Gastroesophageal sphincter (tissue), 4 donors: Measurements from ENCODE around the gene RBBP8NL. TPM values are rescaled to one million over a fixed set of nuclear protein-coding genes. Genes with fewer than 3 reads are reported as not detected.

Experiments
- ATAC-seq: fragments of 150-250 bp; one replicate; pipeline ENCODE4 v1.9.1; 2016; ENCODE audit warnings: mild to moderate bottlenecking, moderate library complexity
- H3K27ac ChIP-seq, 4 donors: fragments of 200-600 bp; sonication (generic) in 3 of 4; 1 replicate in 3 of 4; 2 replicates in 1 of 4; pipeline ENCODE4 v1.5.1; 2016 to 2019
- H3K27me3 ChIP-seq: fragments of 200-600 bp; sonication (generic); one replicate; pipeline ENCODE4 v1.5.1; 2019
- H3K36me3 ChIP-seq, 2 donors: fragments of 200-600 bp; sonication (generic); one replicate each; pipeline ENCODE4 v1.5.1; 2019; ENCODE audit warnings: control low read depth in 1 of 2
- H3K4me1 ChIP-seq, 3 donors: fragments of 200-600 bp; sonication (generic); 1 replicate in 2 of 3; 2 replicates in 1 of 3; pipeline ENCODE4 v1.5.1; 2016 to 2019; ENCODE audit warnings: control low read depth in 2 of 3
- H3K4me3 ChIP-seq, 2 donors: fragments of 200-600 bp; sonication (generic); one replicate each; pipeline ENCODE4 v1.5.1; 2019; ENCODE audit warnings: mild to moderate bottlenecking in 1 of 2, moderate library complexity in 1 of 2
- H3K9me3 ChIP-seq, 3 donors: fragments of 200-600 bp; sonication (generic); one replicate each; pipeline ENCODE4 v1.5.1; 2017 to 2019; ENCODE audit warnings: control low read depth in 2 of 3
- CTCF ChIP-seq, 4 experiments: fragments of 200-600 bp in 2 of 4; fragments of 450-650 bp in 2 of 4; sonication (generic) in 1 of 4; IDR thresholded peaks; one replicate each; pipeline ENCODE4 v1.5.1; 2017 to 2019; ENCODE audit warnings: antibody characterized with exemption in 4 of 4, mild to moderate bottlenecking in 2 of 4, moderate library complexity in 2 of 4
- EP300 ChIP-seq: sonication (generic); formaldehyde crosslinking; IDR thresholded peaks from one replicate; pipeline ENCODE4 v1.6.1; 2017; ENCODE audit warnings: antibody characterized with exemption, mild to moderate bottlenecking
- POLR2A ChIP-seq, 2 donors: fragments of 450-650 bp; IDR thresholded peaks; one replicate each; pipeline ENCODE4 v1.6.1; 2017; ENCODE audit warnings: antibody characterized with exemption in 2 of 2, mild to moderate bottlenecking in 2 of 2, moderate library complexity in 1 of 2
- POLR2AphosphoS5 ChIP-seq: sonication (generic); formaldehyde crosslinking; IDR thresholded peaks from one replicate; pipeline ENCODE4 v1.6.1; 2017; ENCODE audit warnings: antibody characterized with exemption
- WGBS, 2 donors: methylation state at CpG; one replicate each; pipeline ENCODE4 v1.1.5; 2018; ENCODE audit warnings: low coverage in 1 of 2; 5-methylcytosine and 5-hydroxymethylcytosine counted together
- total RNA-seq, 4 donors: library from RNA; depleted of rRNA; stranded (reverse); fragments of >200 nt; gene quantifications; one replicate each; pipeline ENCODE4 v1.1.0, GENCODE V29; 2016

The RBBP8NL gene
- total RNA-seq, 4 donors from 2014 or later, result 0.20 TPM; not detected in 3

GRCh38 chr20:62470459-62470858 is 43.1 kb upstream of the RBBP8NL start:
- TF ChIP-seq POLR2A (IDR thresholded peaks at IDR 0.05), result no peak
- no peak for TF ChIP-seq EP300
- no peak for TF ChIP-seq CTCF (IDR thresholded peaks at IDR 0.05)
- TF ChIP-seq POLR2AphosphoS5, result no peak
- 40 to 83% methylated on average over 1 to 5 of the region's 12 CpGs for WGBS, 2 donors
- no peak for ATAC-seq
- H3K4me1 ChIP-seq, result peaks cover 0 to 14% (median 3%) of the 10 kb centered on the region in 3 donors
- no peak overlapping the region for H3K27ac ChIP-seq
- H3K36me3 ChIP-seq, result no peaks in the 10 kb centered on the region
- no peaks in the 10 kb centered on the region for H3K9me3 ChIP-seq
- H3K27me3 ChIP-seq, result peaks cover 94% of the 10 kb centered on the region
- no peak overlapping the region for H3K4me3 ChIP-seq

DNA sequence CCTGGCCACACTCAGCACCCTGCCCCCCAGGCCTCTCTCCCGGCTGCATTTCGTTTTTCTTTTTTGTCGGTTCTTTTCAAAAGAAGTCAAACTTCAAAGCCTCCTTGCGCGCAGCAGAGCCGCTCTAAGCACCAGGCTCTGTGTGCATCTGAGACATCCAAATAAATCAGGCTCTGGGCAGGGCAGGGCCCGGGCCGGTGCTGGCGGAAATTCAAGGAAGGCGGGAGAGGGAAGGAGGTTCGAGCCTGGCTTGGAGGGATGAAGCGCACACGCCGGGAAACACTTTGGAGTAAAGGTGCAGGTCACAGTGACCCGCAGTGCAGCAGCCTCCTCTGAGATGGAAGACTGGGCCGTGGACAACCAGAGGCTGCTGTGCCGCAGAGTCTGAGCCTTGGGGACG is 42.7 kb upstream of the RBBP8NL start:
- H3K4me1 ChIP-seq, result peaks cover 0 to 9% (median 0%) of the 10 kb centered on the region in 3 donors
- H3K27me3 ChIP-seq, result peaks cover 90% of the 10 kb centered on the region
- no peak for TF ChIP-seq CTCF (IDR thresholded peaks at IDR 0.05)
- no peak for TF ChIP-seq POLR2AphosphoS5
- no peak for TF ChIP-seq EP300
- no peak for TF ChIP-seq POLR2A (IDR thresholded peaks at IDR 0.05)
- H3K36me3 ChIP-seq, result no peaks in the 10 kb centered on the region
- H3K9me3 ChIP-seq, result no peaks in the 10 kb centered on the region
- 53% methylated on average over 9 of the region's 18 CpGs; no CpG with 5 or more reads in 1 of the 2 donors for WGBS, 2 donors
- no peak overlapping the region for H3K4me3 ChIP-seq
- no peak for ATAC-seq
- H3K27ac ChIP-seq, result no peak overlapping the region

DNA sequence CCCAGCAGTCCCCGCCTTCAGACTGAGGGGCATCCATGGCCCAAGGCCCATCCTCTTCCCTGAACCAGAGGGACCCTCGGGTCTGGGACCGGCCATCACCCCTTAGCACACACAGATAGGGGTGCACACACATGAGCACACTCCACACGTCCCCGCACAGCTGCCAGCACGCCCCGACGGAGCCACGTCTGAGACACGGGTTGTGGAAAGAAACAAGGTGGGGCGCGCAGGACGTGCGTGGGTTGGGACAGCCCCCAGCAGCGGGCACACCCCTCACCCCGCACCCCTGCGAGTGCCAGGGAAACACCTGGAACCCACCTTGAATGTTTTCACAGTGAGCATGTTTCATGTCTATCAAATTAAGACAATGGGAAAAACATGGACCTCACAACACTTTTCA is 42.0 kb upstream of the RBBP8NL start:
- Histone ChIP-seq H3K9me3 (no peaks in the 10 kb centered on the region), H3K36me3 (no peaks in the 10 kb centered on the region), H3K4me1 (peaks cover 0 to 5% (median 0%) of the 10 kb centered on the region in 3 donors), H3K27ac (no peak overlapping the region), H3K27me3 (peaks cover 83% of the 10 kb centered on the region), H3K4me3 (no peak overlapping the region)
- no peak for ATAC-seq
- 67 to 86% methylated on average over 3 to 15 of the region's 17 CpGs for WGBS, 2 donors
- no peak for TF ChIP-seq POLR2AphosphoS5
- TF ChIP-seq POLR2A (IDR thresholded peaks at IDR 0.05), result no peak
- TF ChIP-seq CTCF (IDR thresholded peaks at IDR 0.05), result no peak
- no peak for TF ChIP-seq EP300

DNA sequence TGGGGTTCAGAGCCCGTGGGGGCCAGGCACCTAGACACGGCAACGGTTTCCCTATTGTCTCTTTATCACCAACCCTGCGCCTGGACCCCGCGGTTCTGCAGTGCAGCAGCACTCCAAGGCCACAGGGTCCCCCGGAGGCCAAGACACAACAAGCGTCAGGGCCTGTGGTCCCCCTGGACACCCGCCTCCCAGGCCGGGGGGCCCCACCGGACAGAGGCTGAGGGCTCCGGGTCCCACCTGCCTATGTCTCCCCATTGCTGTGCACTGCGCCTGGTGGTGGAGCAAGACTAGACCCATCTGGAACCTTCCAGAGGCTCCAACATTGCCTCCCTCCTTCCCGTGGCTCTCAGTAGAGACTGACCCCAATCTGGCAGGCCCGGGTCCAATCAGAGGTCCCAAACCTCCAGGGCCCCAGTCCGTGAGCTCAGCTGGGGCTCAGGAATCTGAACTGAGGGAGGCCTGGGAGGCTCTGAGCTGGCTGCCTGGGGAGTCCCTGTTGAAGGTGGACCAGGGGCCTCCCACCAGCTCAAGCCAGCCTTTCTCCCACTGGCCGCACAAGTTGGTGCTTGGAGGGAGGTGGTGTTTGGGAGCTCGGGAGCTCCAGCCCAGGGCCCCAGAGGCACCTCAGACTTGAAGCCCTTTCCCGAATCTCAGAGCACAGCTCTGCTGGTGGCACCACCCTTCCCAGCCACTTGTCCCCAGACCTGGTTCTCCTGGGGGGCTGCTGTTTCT is 39.6 kb upstream of the RBBP8NL start:
- H3K4me1 ChIP-seq, result no peaks in the 10 kb centered on the region
- no peak overlapping the region for H3K27ac ChIP-seq
- H3K27me3 ChIP-seq, result peaks cover 60% of the 10 kb centered on the region
- no peak for ATAC-seq
- no peaks in the 10 kb centered on the region for H3K9me3 ChIP-seq
- no peak overlapping the region for H3K4me3 ChIP-seq
- WGBS, 2 donors, result 80% methylated on average over 1 of the region's 19 CpGs; no CpG with 5 or more reads in 1 of the 2 donors
- no peaks in the 10 kb centered on the region for H3K36me3 ChIP-seq
- TF ChIP-seq POLR2A (IDR thresholded peaks at IDR 0.05), result no peak
- TF ChIP-seq EP300, result no peak
- no peak for TF ChIP-seq POLR2AphosphoS5
- no peak for TF ChIP-seq CTCF (IDR thresholded peaks at IDR 0.05)
